Gastroesophageal sphincter (tissue), 4 donors: Measurements from ENCODE around the gene H2AZ1. TPM values are rescaled to one million over a fixed set of nuclear protein-coding genes. Genes with fewer than 3 reads are reported as not detected.

Experiments
- ATAC-seq: fragments of 150-250 bp; one replicate; pipeline ENCODE4 v1.9.1; 2016; ENCODE audit warnings: mild to moderate bottlenecking, moderate library complexity
- H3K27ac ChIP-seq, 4 donors: fragments of 200-600 bp; sonication (generic) in 3 of 4; 1 replicate in 3 of 4; 2 replicates in 1 of 4; pipeline ENCODE4 v1.5.1; 2016 to 2019
- H3K27me3 ChIP-seq: fragments of 200-600 bp; sonication (generic); one replicate; pipeline ENCODE4 v1.5.1; 2019
- H3K36me3 ChIP-seq, 2 donors: fragments of 200-600 bp; sonication (generic); one replicate each; pipeline ENCODE4 v1.5.1; 2019; ENCODE audit warnings: control low read depth in 1 of 2
- H3K4me1 ChIP-seq, 3 donors: fragments of 200-600 bp; sonication (generic); 1 replicate in 2 of 3; 2 replicates in 1 of 3; pipeline ENCODE4 v1.5.1; 2016 to 2019; ENCODE audit warnings: control low read depth in 2 of 3
- H3K4me3 ChIP-seq, 2 donors: fragments of 200-600 bp; sonication (generic); one replicate each; pipeline ENCODE4 v1.5.1; 2019; ENCODE audit warnings: mild to moderate bottlenecking in 1 of 2, moderate library complexity in 1 of 2
- H3K9me3 ChIP-seq, 3 donors: fragments of 200-600 bp; sonication (generic); one replicate each; pipeline ENCODE4 v1.5.1; 2017 to 2019; ENCODE audit warnings: control low read depth in 2 of 3
- EP300 ChIP-seq: sonication (generic); formaldehyde crosslinking; IDR thresholded peaks from one replicate; pipeline ENCODE4 v1.6.1; 2017; ENCODE audit warnings: antibody characterized with exemption, mild to moderate bottlenecking
- POLR2A ChIP-seq, 2 donors: fragments of 450-650 bp; IDR thresholded peaks; one replicate each; pipeline ENCODE4 v1.6.1; 2017; ENCODE audit warnings: antibody characterized with exemption in 2 of 2, mild to moderate bottlenecking in 2 of 2, moderate library complexity in 1 of 2
- POLR2AphosphoS5 ChIP-seq: sonication (generic); formaldehyde crosslinking; IDR thresholded peaks from one replicate; pipeline ENCODE4 v1.6.1; 2017; ENCODE audit warnings: antibody characterized with exemption
- WGBS, 2 donors: methylation state at CpG; one replicate each; pipeline ENCODE4 v1.1.5; 2018; ENCODE audit warnings: low coverage in 1 of 2; 5-methylcytosine and 5-hydroxymethylcytosine counted together
- total RNA-seq, 4 donors: library from RNA; depleted of rRNA; stranded (reverse); fragments of >200 nt; gene quantifications; one replicate each; pipeline ENCODE4 v1.1.0, GENCODE V29; 2016
- TF ChIP-seq, protein P1 (sequence below), 4 experiments: fragments of 200-600 bp in 2 of 4; fragments of 450-650 bp in 2 of 4; sonication (generic) in 1 of 4; IDR thresholded peaks; one replicate each; pipeline ENCODE4 v1.5.1; 2017 to 2019; ENCODE audit warnings: antibody characterized with exemption in 4 of 4, mild to moderate bottlenecking in 2 of 4, moderate library complexity in 2 of 4

H2AZ1 gene
- total RNA-seq, 4 donors from 2014 or later: 193 to 364 (median 279) TPM

DNA sequence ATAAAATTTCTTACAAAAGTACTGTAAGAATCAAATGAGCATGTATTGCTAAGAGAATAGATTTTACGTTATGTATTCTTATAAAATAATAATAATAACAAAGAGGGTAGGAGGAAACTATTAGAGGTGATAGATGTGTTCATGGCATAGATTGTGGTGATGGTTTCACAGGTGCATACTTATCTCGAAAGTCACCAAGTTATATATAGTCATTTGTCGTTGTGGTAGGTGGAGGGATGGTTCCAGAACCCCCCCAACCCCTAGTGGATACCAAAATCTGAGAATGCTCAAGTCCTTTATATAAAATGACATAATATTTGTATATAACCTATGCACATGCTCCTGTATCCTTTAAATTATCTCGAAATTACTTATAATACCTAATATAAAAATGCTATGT, 36.7 kb upstream of the H2AZ1 start:
- TF ChIP-seq POLR2A (IDR thresholded peaks at IDR 0.05): no peak
- TF ChIP-seq, protein P1, sequence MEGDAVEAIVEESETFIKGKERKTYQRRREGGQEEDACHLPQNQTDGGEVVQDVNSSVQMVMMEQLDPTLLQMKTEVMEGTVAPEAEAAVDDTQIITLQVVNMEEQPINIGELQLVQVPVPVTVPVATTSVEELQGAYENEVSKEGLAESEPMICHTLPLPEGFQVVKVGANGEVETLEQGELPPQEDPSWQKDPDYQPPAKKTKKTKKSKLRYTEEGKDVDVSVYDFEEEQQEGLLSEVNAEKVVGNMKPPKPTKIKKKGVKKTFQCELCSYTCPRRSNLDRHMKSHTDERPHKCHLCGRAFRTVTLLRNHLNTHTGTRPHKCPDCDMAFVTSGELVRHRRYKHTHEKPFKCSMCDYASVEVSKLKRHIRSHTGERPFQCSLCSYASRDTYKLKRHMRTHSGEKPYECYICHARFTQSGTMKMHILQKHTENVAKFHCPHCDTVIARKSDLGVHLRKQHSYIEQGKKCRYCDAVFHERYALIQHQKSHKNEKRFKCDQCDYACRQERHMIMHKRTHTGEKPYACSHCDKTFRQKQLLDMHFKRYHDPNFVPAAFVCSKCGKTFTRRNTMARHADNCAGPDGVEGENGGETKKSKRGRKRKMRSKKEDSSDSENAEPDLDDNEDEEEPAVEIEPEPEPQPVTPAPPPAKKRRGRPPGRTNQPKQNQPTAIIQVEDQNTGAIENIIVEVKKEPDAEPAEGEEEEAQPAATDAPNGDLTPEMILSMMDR (IDR thresholded peaks at IDR 0.05): no peak
- no peak for TF ChIP-seq EP300
- ATAC-seq: no peak
- Histone ChIP-seq H3K27ac (no peak overlapping the region), H3K27me3 (no peaks in the 10 kb centered on the region), H3K4me3 (no peak overlapping the region), H3K36me3 (no peaks in the 10 kb centered on the region), H3K4me1 (no peaks in the 10 kb centered on the region), H3K9me3 (no peaks in the 10 kb centered on the region)
- WGBS, 2 donors: 85 to 88% methylated on average over 4 of the region's 4 CpGs

DNA sequence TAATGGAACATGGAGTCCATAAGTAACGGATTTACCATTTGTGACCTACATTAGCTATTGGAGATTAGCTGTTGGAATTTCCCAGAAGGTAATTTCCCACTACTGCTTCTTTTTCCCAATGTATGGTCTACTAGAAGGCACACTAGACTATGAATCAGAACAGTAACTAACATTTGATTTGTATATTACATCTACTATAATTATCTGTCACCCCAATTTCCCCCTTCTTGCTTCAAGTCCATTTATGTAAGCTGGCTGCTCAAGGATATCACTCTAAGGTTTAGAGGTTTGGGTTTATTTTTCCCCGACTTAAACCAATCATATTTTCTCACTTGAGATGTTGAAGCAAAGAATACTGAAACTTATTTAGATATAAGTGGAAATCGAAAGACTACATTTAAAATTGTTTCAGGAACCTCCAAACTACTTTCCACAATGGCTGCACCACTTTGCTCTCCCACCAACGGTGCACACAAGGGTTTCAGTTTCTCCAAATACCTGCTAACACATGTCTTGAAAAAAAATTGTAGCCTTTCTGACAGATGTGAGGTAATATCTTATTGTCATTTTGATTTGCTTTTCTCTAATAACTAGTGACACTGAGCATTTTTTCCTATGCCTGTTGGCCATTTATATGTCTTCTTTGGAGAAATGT, 33.3 kb upstream of the H2AZ1 start:
- ATAC-seq: no peak
- no peaks in the 10 kb centered on the region for H3K9me3 ChIP-seq
- WGBS, 2 donors: 86 to 87% methylated on average over 4 of the region's 4 CpGs
- no peaks in the 10 kb centered on the region for H3K4me1 ChIP-seq
- H3K27me3 ChIP-seq: no peaks in the 10 kb centered on the region
- H3K27ac ChIP-seq: no peak overlapping the region
- no peak overlapping the region for H3K4me3 ChIP-seq
- TF ChIP-seq POLR2A (IDR thresholded peaks at IDR 0.05): no peak
- TF ChIP-seq POLR2AphosphoS5: no peak
- TF ChIP-seq EP300: no peak
- TF ChIP-seq, protein P1 (IDR thresholded peaks at IDR 0.05): no peak
- H3K36me3 ChIP-seq: no peaks in the 10 kb centered on the region

DNA sequence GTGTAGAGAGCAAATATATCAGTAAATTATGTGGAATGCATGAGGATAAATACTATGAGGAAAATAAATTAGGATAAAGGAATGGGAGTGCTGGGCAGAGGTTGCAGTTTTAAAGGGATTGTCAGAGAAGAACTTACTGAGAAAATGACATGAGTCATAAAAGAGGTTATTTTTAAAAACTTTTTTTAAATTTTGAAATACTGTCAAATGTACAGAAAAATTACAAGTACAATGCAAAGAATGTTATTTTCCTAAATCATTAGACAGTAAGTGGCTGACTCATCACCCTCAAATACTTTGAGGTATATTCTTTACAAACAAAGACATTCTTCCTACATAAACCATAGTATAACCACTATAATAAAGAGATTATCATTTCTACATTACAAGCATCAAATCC, 29.8 kb upstream of the H2AZ1 start:
- no peaks in the 10 kb centered on the region for H3K27me3 ChIP-seq
- TF ChIP-seq, protein P1 (IDR thresholded peaks at IDR 0.05): no peak
- no peak for TF ChIP-seq POLR2A (IDR thresholded peaks at IDR 0.05)
- no peak for TF ChIP-seq EP300
- TF ChIP-seq POLR2AphosphoS5: no peak
- no peaks in the 10 kb centered on the region for H3K4me1 ChIP-seq
- no peaks in the 10 kb centered on the region for H3K36me3 ChIP-seq
- no peaks in the 10 kb centered on the region for H3K9me3 ChIP-seq
- no peak for ATAC-seq
- no peak overlapping the region for H3K27ac ChIP-seq
- H3K4me3 ChIP-seq: no peak overlapping the region

DNA sequence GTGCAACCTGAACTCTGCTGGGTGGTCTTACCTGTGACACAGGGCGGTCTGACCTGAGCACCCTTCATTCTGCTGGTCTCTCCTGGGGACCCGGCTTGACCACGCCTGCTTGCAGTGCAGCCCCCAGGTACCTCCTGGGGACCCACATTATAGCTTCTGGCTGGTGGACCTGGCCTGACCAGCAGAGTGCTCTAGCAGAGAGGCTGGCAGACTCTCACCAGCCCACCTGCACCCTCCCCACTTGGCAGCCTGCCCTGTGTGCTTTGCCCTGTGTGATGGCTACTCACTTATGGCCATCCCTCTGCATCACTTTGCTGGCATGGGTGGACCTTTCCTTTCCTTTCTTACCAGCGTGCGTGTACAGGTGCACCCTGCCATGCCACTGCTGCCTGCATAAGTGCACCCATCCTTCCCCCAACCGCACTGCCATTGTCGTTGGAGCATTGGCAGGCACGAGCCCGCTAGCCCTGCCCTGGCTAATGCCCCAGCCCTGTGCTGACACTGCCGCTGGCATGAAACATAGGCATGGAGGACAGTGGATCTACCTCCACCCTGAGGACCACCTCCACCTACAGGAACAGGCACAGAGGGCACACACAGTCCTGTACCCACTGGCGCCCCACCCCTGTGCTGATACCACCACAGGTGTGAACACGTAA, 21.5 kb upstream of the H2AZ1 start:
- Histone ChIP-seq H3K27me3 (no peaks in the 10 kb centered on the region), H3K27ac (no peak overlapping the region), H3K36me3 (no peaks in the 10 kb centered on the region), H3K4me1 (no peaks in the 10 kb centered on the region), H3K9me3 (no peaks in the 10 kb centered on the region), H3K4me3 (no peak overlapping the region)
- TF ChIP-seq POLR2A (IDR thresholded peaks at IDR 0.05) (no peak), POLR2AphosphoS5 (no peak), EP300 (no peak)
- TF ChIP-seq, protein P1 (IDR thresholded peaks at IDR 0.05): no peak
- WGBS, 2 donors: 100% methylated on average over 5 of the region's 12 CpGs; no CpG with 5 or more reads in 1 of the 2 donors
- peak; percentile 16 for ATAC-seq

DNA sequence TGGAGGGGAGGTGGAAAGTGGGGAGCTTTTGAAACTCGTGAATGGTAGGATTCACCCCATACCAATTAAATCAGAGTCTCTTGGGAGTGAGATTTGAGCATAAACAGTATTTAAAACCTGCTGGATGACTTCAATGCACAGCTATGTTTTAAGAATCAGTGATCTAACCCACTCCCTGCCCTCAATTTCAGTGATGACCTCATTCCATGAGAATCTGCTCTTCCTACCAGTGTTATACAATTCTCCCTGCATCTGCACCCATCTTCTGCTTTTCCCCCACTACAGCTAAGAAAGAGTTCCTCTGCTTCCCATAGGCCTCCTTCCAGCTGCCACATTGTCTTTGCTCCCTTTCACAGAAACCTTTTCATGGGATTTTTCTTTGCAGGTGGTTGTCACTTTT, 18.3 kb upstream of the H2AZ1 start:
- Histone ChIP-seq H3K4me3 (no peak overlapping the region), H3K27ac (no peak overlapping the region), H3K9me3 (no peaks in the 10 kb centered on the region), H3K27me3 (no peaks in the 10 kb centered on the region), H3K4me1 (no peaks in the 10 kb centered on the region), H3K36me3 (no peaks in the 10 kb centered on the region)
- 40% methylated on average over 1 of the region's 1 CpG; no CpG with 5 or more reads in 1 of the 2 donors for WGBS, 2 donors
- TF ChIP-seq POLR2AphosphoS5: no peak
- no peak for TF ChIP-seq EP300
- TF ChIP-seq, protein P1 (IDR thresholded peaks at IDR 0.05): no peak
- no peak for TF ChIP-seq POLR2A (IDR thresholded peaks at IDR 0.05)
- ATAC-seq: no peak
